Fibroblast of mammary gland (primary cell): Measurements from ENCODE around the gene RUSC1.
"Not testable (repeated sequence)": the region's sequence is repeated elsewhere in the genome, so short reads cannot be mapped to it uniquely, and the experiment has no call there.

Experiments
- DNase-seq: peaks from one replicate; pipeline ENCODE4 v3.0.0-alpha.2; 2010; ENCODE audit warnings: low read depth
- H3K4me3 ChIP-seq: 2 replicates; pipeline ENCODE4 v1.5.1; 2011; ENCODE audit warnings: low read depth, mild to moderate bottlenecking, low read length, moderate library complexity; ENCODE audit not compliant: control insufficient read depth
- CTCF ChIP-seq: conservative IDR thresholded peaks from 2 replicates; pipeline ENCODE4 v1.5.1; 2011; ENCODE audit warnings: low read depth, low read length, inconsistent platforms; ENCODE audit not compliant: control insufficient read depth, insufficient read depth

The RUSC1 gene

GRCh38 chr1:155324037-155324716, 3.5 kb downstream of the RUSC1 start:
- DNase-seq: peak; percentile 94
- no peak for TF ChIP-seq CTCF
- H3K4me3 ChIP-seq: peak overlapping the region; percentile 86

DNA sequence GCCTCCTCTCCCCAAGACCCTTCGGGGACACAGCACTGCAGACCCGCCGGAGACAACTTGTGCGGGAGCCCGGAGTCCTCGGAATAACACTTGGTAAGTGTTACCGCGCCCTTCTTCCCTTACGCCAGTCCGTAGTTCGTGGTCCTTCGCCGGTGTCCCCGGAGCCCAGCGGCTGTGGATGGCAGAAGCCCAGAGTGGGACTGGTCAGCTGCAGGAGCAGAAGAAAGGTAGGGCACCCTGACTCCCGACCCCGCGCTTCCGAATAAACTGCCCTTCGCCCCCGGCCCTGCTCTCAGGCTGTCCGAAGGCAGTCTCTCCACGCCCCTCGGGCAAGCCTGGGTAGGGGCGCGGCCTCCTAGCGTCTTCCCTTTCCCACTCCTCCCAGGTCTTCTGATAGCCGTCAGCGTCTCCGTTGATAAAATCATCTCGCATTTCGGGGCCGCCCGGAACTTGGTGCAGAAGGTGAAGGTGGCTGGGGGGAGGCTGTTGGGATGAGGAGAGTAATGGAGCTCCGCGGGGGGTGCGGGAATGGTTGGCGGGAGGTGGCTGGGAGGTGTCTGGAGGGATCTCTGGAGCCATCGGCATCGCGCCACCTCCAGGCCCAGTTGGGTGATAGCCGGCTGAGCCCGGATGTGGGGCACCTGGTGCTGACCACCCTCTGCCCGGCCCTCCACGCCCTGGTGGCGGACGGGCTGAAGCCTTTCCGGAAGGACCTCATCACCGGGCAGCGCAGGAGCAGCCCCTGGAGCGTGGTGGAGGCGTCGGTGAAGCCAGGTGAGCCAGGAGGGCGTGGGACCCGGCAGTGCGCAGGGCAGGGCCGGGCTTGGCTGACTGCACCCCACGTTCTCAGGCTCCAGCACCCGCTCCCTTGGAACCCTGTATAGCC, 4.3 kb downstream of the RUSC1 start:
- peak; percentile 45 for DNase-seq
- peak; percentile 46 for TF ChIP-seq CTCF
- peak overlapping the region; percentile 86 for H3K4me3 ChIP-seq

DNA sequence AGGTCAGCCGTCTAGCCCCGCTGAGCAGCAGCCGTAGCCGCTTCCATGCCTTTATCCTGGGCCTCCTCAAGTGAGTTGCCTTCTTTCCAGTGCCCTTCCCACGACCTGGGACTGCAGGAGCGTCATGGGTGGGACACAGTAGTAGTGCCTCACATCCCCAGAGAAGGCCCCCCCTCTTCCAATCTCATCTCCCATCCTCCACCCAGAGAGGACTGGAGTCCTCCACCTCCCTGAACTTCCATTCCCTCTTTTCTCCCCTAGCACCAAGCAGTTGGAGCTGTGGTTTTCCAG, 4.9 kb downstream of the RUSC1 start:
- no peak for TF ChIP-seq CTCF
- H3K4me3 ChIP-seq: peak overlapping the region; percentile 86
- no peak for DNase-seq

DNA sequence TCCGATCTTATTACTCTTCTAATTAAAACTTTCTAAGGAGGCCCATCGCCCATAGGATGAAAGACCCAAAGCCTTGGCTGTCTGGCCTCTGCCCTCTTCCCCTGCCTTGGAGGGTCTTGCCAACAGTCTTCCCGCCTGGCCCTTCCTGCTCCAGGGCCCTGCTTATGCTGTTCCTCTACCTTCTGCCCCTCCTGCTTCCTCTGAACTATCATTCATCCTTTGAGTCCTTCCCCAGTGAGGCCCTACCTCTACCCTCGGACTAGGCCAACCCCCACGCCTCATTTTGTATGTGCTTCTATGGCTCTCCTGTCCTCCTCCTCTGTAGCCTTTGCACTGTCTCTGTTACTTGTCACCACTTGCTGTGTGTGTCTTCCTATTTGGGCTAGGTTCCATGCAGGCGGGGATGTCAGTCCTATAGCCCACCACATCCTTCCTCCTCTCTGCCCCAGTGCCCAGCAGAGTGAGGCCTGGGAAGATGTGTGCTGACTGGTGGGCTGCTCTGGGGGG, 5.4 kb downstream of the RUSC1 start:
- no peak for DNase-seq
- H3K4me3 ChIP-seq: no peak overlapping the region
- TF ChIP-seq CTCF: no peak

DNA sequence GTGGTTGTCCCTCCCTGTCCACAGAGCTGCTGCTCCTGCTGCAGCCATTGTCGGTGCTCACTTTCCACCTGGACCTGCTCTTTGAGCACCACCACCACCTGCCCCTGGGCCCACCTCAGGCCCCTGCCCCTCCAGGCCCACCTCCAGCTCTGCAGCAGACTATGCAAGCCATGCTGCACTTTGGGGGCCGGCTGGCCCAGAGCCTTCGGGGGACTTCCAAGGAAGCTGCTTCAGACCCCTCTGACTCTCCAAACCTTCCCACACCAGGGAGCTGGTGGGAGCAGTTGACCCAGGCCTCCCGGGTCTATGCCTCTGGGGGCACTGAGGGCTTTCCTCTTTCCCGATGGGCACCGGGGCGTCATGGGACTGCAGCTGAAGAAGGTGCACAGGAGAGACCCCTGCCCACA, 5.9 kb downstream of the RUSC1 start:
- H3K4me3 ChIP-seq: no peak overlapping the region
- no peak for DNase-seq

GRCh38 chr1:155327981-155328380, 7.3 kb downstream of the RUSC1 start:
- DNase-seq: no peak
- no peak for TF ChIP-seq CTCF
- no peak overlapping the region for H3K4me3 ChIP-seq

More for the DNA sequence above, 5.9 kb downstream of the RUSC1 start:
- TF ChIP-seq CTCF: no peak

GRCh38 chr1:155328856-155329255, 8.2 kb downstream of the RUSC1 start:
- not testable (repeated sequence) for DNase-seq, H3K4me3 ChIP-seq
